PC-9 (cell line): ENCODE results near the gene CFC1B. TPM values are rescaled to one million over a fixed set of nuclear protein-coding genes. Genes with fewer than 3 reads are reported as not detected.
"Not testable (repeated sequence)": the region's sequence is repeated elsewhere in the genome, so short reads cannot be mapped to it uniquely, and the experiment has no call there.

Source experiments
- BruUV-seq: library from RNA; stranded (reverse); fragments of 400-500 nt; replicated peaks from 2 replicates; lab custom pipeline; 2021; lab: Mats Ljungman, UMichigan
- CTCF ChIA-PET: fragments of 300-600 bp; sonication (Branson Sonifier 250); formaldehyde crosslinking; loops from one replicate; lab custom pipeline; 2022; ENCODE audit warnings: antibody characterized with exemption; lab: Charles Lee
- POLR2A ChIA-PET: fragments of 300-600 bp; sonication (Branson Sonifier 250); formaldehyde crosslinking; loops from one replicate; lab custom pipeline; 2022; ENCODE audit warnings: antibody characterized with exemption; ENCODE audit not compliant: unreplicated experiment; lab: Charles Lee
- DNase-seq, 2 experiments: peaks; one replicate each; pipeline versions ENCODE4 v3.0.0 to v3.0.0-alpha.2; 2015 to 2022; ENCODE audit warnings: mixed read lengths in 1 of 2
- H2AFZ ChIP-seq: fragments of 200-600 bp; sonication (generic); 2 replicates; pipeline ENCODE4 v1.8.1; 2017; ENCODE audit warnings: antibody characterized with exemption
- H3F3A ChIP-seq: fragments of 200-600 bp; sonication (generic); 2 replicates; pipeline ENCODE4 v1.8.1; 2017; ENCODE audit warnings: antibody characterized with exemption, mild to moderate bottlenecking, low read depth; ENCODE audit not compliant: insufficient read depth
- H3K27ac ChIP-seq: fragments of 200-600 bp; sonication (generic); 2 replicates; pipeline ENCODE4 v1.6.1; 2016; ENCODE audit warnings: mixed run types
- H3K27me3 ChIP-seq: fragments of 200-600 bp; sonication (generic); 2 replicates; pipeline ENCODE4 v1.6.1; 2016; ENCODE audit warnings: low read depth, mixed run types; ENCODE audit not compliant: insufficient read depth
- H3K36me3 ChIP-seq: fragments of 200-600 bp; sonication (generic); 2 replicates; pipeline ENCODE4 v1.6.1; 2016; ENCODE audit warnings: low read depth, mixed run types
- H3K4me1 ChIP-seq: fragments of 200-600 bp; sonication (generic); replicated peaks from 2 replicates; pipeline ENCODE4 v1.6.1; 2016; ENCODE audit warnings: mixed run types; ENCODE audit not compliant: insufficient read depth
- H3K4me2 ChIP-seq: fragments of 200-600 bp; sonication (generic); 2 replicates; pipeline ENCODE4 v1.6.1; 2017; ENCODE audit warnings: mixed run types
- H3K4me3 ChIP-seq: fragments of 200-600 bp; sonication (generic); 2 replicates; pipeline ENCODE4 v1.6.1; 2016; ENCODE audit warnings: mixed run types
- H3K79me2 ChIP-seq: fragments of 200-600 bp; sonication (generic); 2 replicates; pipeline ENCODE4 v1.6.1; 2017; ENCODE audit warnings: low read depth, mixed run types
- H3K9me2 ChIP-seq: fragments of 200-600 bp; sonication (generic); 2 replicates; pipeline ENCODE4 v1.8.1; 2017; ENCODE audit warnings: mild to moderate bottlenecking; ENCODE audit not compliant: insufficient read depth
- H3K9me3 ChIP-seq: fragments of 200-600 bp; sonication (generic); 2 replicates; pipeline ENCODE4 v1.8.1; 2016; ENCODE audit warnings: low read depth; ENCODE audit not compliant: insufficient read depth
- H4K20me1 ChIP-seq: fragments of 200-600 bp; sonication (generic); 2 replicates; pipeline ENCODE4 v1.8.1; 2017; ENCODE audit not compliant: insufficient read depth
- intact Hi-C: fragments of 100-400 bp; cut with micrococcal nuclease; formaldehyde crosslinking; loops from one replicate; pipeline ENCODE4 v1.10.0; 2022; ENCODE audit not compliant: unreplicated experiment
- total RNA-seq: library from RNA; stranded (reverse); gene quantifications from 2 replicates; pipeline ENCODE4 v1.2.3, GENCODE V29; 2021

CFC1B gene
- total RNA-seq, 1 experiment from 2014 or later = not detected

DNA sequence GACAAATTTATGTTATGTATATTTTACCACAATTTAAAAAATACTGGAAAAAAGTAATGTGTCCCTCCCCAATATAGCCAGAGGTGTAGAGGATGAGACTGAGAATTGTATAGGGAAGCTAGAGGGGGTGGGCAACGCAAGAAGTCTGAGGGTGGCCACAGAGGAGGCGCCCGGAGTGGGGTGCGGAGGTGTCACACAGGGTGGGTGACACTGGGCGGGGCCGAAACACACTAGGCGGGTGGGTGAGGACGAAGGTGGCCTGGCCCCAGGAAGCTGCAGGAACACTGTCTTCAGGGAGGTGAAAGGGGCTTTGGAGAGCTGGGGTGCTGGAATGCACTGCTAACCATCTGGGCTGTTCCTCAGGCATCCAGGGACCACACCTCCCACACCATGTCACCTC is 35.4 kb downstream of the CFC1B start:
- H3K4me2 ChIP-seq, H3K27ac ChIP-seq, POLR2A ChIA-PET, DNase-seq, H3K4me3 ChIP-seq, BruUV-seq, H2AFZ ChIP-seq, H3K36me3 ChIP-seq, H3K9me2 ChIP-seq, intact Hi-C loops, H3K4me1 ChIP-seq, H3K9me3 ChIP-seq, H3K27me3 ChIP-seq, CTCF ChIA-PET, H4K20me1 ChIP-seq, H3K79me2 ChIP-seq, H3F3A ChIP-seq: not testable (repeated sequence)

DNA sequence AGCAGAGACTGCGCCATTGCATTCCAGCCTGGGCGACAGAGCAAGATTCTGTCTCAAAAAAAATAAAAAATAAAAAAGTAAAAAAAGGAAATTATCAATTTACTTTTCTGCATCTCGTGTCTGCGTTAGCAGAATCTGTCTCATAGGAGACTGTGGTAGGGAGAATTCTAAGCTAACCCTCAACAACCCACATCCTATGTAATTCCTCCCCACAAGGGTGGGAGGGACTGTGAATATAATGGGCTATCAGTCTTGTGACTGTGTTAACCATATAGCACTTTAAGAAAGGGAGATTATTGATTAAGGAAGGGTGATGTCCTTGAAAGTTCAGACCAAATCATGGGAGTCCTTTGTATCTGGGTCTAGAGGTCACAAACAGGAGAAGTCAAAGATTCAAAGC is 45.1 kb downstream of the CFC1B start:
- H3K4me1 ChIP-seq, H3K27ac ChIP-seq, H4K20me1 ChIP-seq, H3K27me3 ChIP-seq, H3K4me2 ChIP-seq, H3K4me3 ChIP-seq, H3K9me2 ChIP-seq, H3F3A ChIP-seq, POLR2A ChIA-PET, H3K79me2 ChIP-seq, CTCF ChIA-PET, intact Hi-C loops, BruUV-seq, H2AFZ ChIP-seq, H3K9me3 ChIP-seq, H3K36me3 ChIP-seq, DNase-seq: not testable (repeated sequence)

DNA sequence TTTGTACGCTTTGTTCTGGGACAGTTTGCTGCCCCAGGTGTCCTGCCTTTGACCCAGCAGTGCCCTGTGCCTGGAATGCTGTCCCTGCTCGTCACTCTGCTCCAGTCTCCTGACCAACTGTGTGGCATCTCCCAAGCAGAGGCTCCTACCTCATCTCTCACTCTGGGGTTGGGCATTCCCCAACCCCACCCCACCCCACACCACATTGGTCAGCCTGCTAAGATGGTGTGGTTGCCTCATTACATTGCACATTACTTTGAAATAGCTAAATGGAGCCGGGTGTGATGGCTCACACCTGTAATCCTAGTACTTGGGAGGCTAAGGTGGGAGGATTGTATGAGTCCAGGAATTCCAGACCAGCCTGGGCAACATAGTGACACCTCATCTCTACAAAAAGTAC is 50.9 kb downstream of the CFC1B start:
- H3K9me3 ChIP-seq, H3K79me2 ChIP-seq, POLR2A ChIA-PET, CTCF ChIA-PET, H3F3A ChIP-seq, H3K27ac ChIP-seq, H3K9me2 ChIP-seq, DNase-seq, intact Hi-C loops, H3K4me1 ChIP-seq, BruUV-seq, H2AFZ ChIP-seq, H4K20me1 ChIP-seq, H3K4me2 ChIP-seq, H3K4me3 ChIP-seq, H3K27me3 ChIP-seq, H3K36me3 ChIP-seq: not testable (repeated sequence)

DNA sequence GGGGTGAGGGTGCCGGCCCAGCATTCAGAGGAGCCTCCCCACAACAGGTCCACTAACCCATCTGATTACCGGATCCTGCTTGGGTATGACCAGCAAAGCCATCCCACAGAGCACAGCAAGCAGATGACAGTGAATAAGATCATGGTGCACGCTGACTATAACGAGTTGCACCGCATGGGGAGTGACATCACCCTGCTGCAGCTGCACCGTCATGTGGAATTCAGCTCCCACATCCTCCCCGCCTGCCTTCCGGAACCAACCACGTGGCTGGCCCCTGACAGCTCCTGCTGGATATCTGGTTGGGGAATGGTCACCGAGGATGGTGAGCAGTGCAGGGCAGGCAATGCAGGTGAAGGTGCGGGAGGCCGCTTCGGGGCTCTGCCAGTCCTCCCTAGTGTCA is 53.2 kb downstream of the CFC1B start:
- H3K4me1 ChIP-seq, H3F3A ChIP-seq, DNase-seq, H3K27ac ChIP-seq, H3K4me2 ChIP-seq, POLR2A ChIA-PET, H3K9me2 ChIP-seq, BruUV-seq, CTCF ChIA-PET, H3K4me3 ChIP-seq, H3K36me3 ChIP-seq, intact Hi-C loops, H2AFZ ChIP-seq, H3K9me3 ChIP-seq, H3K27me3 ChIP-seq, H4K20me1 ChIP-seq, H3K79me2 ChIP-seq: not testable (repeated sequence)

DNA sequence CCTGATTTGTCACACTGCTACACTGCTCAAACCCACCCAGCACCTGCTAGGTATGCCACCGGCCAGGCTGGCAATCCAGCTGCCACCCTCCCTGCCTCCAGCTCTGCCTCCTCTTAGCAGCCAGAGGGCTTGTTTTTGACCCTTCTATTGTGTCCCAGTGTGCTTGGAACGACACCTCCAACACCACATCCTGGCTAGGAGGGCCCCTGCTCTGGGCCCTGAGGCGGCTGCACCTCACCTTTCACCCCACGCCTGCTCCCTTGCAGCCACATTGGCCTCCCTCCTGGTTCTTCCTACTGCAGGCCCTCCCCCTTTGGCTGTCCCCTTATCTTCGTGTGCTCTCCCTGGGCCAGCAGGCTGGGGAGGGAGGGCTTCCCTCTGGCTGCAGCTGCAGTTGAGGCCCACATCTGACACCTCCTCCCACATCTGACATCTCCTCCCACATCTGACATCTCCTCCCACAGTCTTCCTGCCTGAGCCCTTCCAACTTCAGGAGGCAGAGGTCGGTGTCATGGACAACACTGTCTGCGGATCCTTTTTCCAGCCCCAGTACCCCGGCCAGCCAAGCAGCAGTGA is 55.3 kb downstream of the CFC1B start:
- POLR2A ChIA-PET, H3K4me2 ChIP-seq, H4K20me1 ChIP-seq, H2AFZ ChIP-seq, CTCF ChIA-PET, H3F3A ChIP-seq, H3K9me2 ChIP-seq, H3K36me3 ChIP-seq, H3K27ac ChIP-seq, DNase-seq, H3K79me2 ChIP-seq, BruUV-seq, intact Hi-C loops, H3K9me3 ChIP-seq, H3K27me3 ChIP-seq, H3K4me1 ChIP-seq, H3K4me3 ChIP-seq: not testable (repeated sequence)

DNA sequence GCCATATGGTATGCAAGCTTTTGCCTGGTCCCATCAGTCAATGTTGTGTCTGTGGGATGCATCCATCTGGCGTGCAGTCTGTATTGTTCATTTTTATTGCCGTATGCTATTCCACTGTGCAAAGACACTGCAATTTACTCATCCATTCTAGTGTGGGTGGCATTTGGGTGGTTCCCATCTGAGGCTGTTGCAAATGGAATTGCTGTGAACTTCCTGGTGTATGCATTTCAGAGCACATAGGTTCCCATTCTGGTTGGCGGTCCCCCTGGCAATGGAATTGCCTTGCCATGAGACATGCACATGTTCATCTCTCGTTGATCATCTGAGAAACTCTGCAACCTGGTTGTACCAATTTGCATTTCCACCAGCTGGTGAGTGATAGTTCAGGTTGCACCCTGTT is 56.5 kb downstream of the CFC1B start:
- H3K9me2 ChIP-seq, H3K27me3 ChIP-seq, DNase-seq, H4K20me1 ChIP-seq, H3K4me1 ChIP-seq, BruUV-seq, H3K9me3 ChIP-seq, H3K4me2 ChIP-seq, H3K27ac ChIP-seq, H3K4me3 ChIP-seq, POLR2A ChIA-PET, H3F3A ChIP-seq, H3K36me3 ChIP-seq, CTCF ChIA-PET, H2AFZ ChIP-seq, intact Hi-C loops, H3K79me2 ChIP-seq: not testable (repeated sequence)
